ENCODE data around the gene FCER2. TPM values are rescaled to one million over a fixed set of nuclear protein-coding genes. Genes with fewer than 3 reads are reported as not detected.

FCER2 gene
- total RNA-seq, 2 experiments from 2014 or later: 0.29 to 0.31 TPM

GRCh38 chr19:7742575-7742974 is 40.6 kb upstream of the FCER2 start:
- POLR2A ChIA-PET: no interaction called here
- Mint-ChIP-seq H3K27ac (no peak overlapping the region), H3K4me1 (ENCODE audit: low read depth) (no peaks in the 10 kb centered on the region), H3K9me3 (ENCODE audit: insufficient read depth) (no peaks in the 10 kb centered on the region), H3K4me3 (no peak overlapping the region), H3K36me3 (ENCODE audit: low read depth) (no peaks in the 10 kb centered on the region), H3K27me3 (ENCODE audit: low read depth) (peaks cover 11% of the 10 kb centered on the region)
- DNase-seq (no peak), ATAC-seq (no peak)
- CTCF ChIA-PET: no interaction called here

- H3K36me3 Mint-ChIP-seq (ENCODE audit: low read depth): no peaks in the 10 kb centered on the region
- H3K9me3 Mint-ChIP-seq (ENCODE audit: insufficient read depth): no peaks in the 10 kb centered on the region
- H3K27me3 Mint-ChIP-seq (ENCODE audit: low read depth): peaks cover 11% of the 10 kb centered on the region
- POLR2A ChIA-PET: no interaction called here
- DNase-seq: no peak
- CTCF ChIA-PET: no interaction called here
- no peak overlapping the region for H3K27ac Mint-ChIP-seq
- no peak for ATAC-seq
- H3K4me3 Mint-ChIP-seq: no peak overlapping the region
- no peaks in the 10 kb centered on the region for H3K4me1 Mint-ChIP-seq (ENCODE audit: low read depth)
Measured at GRCh38 chr19:7740682-7741054, 38.7 kb upstream of the FCER2 start.

GRCh38 chr19:7739801-7740681 is 38.1 kb upstream of the FCER2 start:
- CTCF ChIA-PET: interaction anchor here (1.6 kb wide), 1 partner anchor 172 kb away, joined by 4 read pairs; no protein-coding TSS in a partner anchor

GRCh38 chr19:7739211-7739755 is 37.4 kb upstream of the FCER2 start:
- DNase-seq (no peak), ATAC-seq (no peak)
- H3K27ac Mint-ChIP-seq: no peak overlapping the region
- no peaks in the 10 kb centered on the region for H3K36me3 Mint-ChIP-seq (ENCODE audit: low read depth)
- ChIA-PET POLR2A (interaction anchor here (0.5 to 0.6 kb wide), 2 partner anchors 80 to 110 kb away, joined by 3 read pairs; partner anchors contain the start of gene PET100), CTCF (interaction anchor here (1.6 kb wide), 1 partner anchor 171 kb away, joined by 4 read pairs; no protein-coding TSS in a partner anchor)
- H3K4me3 Mint-ChIP-seq: no peak overlapping the region
- H3K27me3 Mint-ChIP-seq (ENCODE audit: low read depth): peaks cover 17% of the 10 kb centered on the region
- H3K9me3 Mint-ChIP-seq (ENCODE audit: insufficient read depth): no peaks in the 10 kb centered on the region
- H3K4me1 Mint-ChIP-seq (ENCODE audit: low read depth): no peaks in the 10 kb centered on the region

More at GRCh38 chr19:7739801-7740681, 38.1 kb upstream of the FCER2 start:
- peaks cover 15% of the 10 kb centered on the region for H3K27me3 Mint-ChIP-seq (ENCODE audit: low read depth)
- no peak overlapping the region for H3K27ac Mint-ChIP-seq
- H3K9me3 Mint-ChIP-seq (ENCODE audit: insufficient read depth): no peaks in the 10 kb centered on the region
- no peaks in the 10 kb centered on the region for H3K4me1 Mint-ChIP-seq (ENCODE audit: low read depth)
- DNase-seq (no peak), ATAC-seq (no peak)
- H3K36me3 Mint-ChIP-seq (ENCODE audit: low read depth): no peaks in the 10 kb centered on the region
- no peak overlapping the region for H3K4me3 Mint-ChIP-seq
- POLR2A ChIA-PET: interaction anchor here (0.5 to 0.6 kb wide), 2 partner anchors 79 to 110 kb away, joined by 3 read pairs; partner anchors contain the start of gene PET100

GRCh38 chr19:7738023-7738422 is 36.1 kb upstream of the FCER2 start:
- ATAC-seq (no peak), DNase-seq (no peak)
- POLR2A ChIA-PET: no interaction called here
- H3K4me3 Mint-ChIP-seq: no peak overlapping the region
- no peaks in the 10 kb centered on the region for H3K9me3 Mint-ChIP-seq (ENCODE audit: insufficient read depth)
- no peaks in the 10 kb centered on the region for H3K4me1 Mint-ChIP-seq (ENCODE audit: low read depth)
- no peaks in the 10 kb centered on the region for H3K36me3 Mint-ChIP-seq (ENCODE audit: low read depth)
- CTCF ChIA-PET: interaction anchor here (1.6 kb wide), 1 partner anchor 170 kb away, joined by 4 read pairs; no protein-coding TSS in a partner anchor
- no peak overlapping the region for H3K27ac Mint-ChIP-seq
- peaks cover 20% of the 10 kb centered on the region for H3K27me3 Mint-ChIP-seq (ENCODE audit: low read depth)

GRCh38 chr19:7737215-7737614 is 35.3 kb upstream of the FCER2 start:
- Mint-ChIP-seq H3K27ac (no peak overlapping the region), H3K27me3 (ENCODE audit: low read depth) (peaks cover 20% of the 10 kb centered on the region), H3K4me1 (ENCODE audit: low read depth) (no peaks in the 10 kb centered on the region), H3K9me3 (ENCODE audit: insufficient read depth) (no peaks in the 10 kb centered on the region), H3K4me3 (no peak overlapping the region), H3K36me3 (ENCODE audit: low read depth) (no peaks in the 10 kb centered on the region)
- ATAC-seq: no peak
- POLR2A ChIA-PET: no interaction called here
- DNase-seq: no peak
- CTCF ChIA-PET: no interaction called here

GRCh38 chr19:7736148-7736547 is 34.2 kb upstream of the FCER2 start:
- no peak overlapping the region for H3K4me3 Mint-ChIP-seq
- H3K36me3 Mint-ChIP-seq (ENCODE audit: low read depth): no peaks in the 10 kb centered on the region
- no peaks in the 10 kb centered on the region for H3K9me3 Mint-ChIP-seq (ENCODE audit: insufficient read depth)
- ChIA-PET CTCF (no interaction called here), POLR2A (no interaction called here)
- H3K27ac Mint-ChIP-seq: no peak overlapping the region
- peaks cover 30% of the 10 kb centered on the region for H3K27me3 Mint-ChIP-seq (ENCODE audit: low read depth)
- ATAC-seq (no peak), DNase-seq (no peak)
- no peaks in the 10 kb centered on the region for H3K4me1 Mint-ChIP-seq (ENCODE audit: low read depth)

GRCh38 chr19:7734220-7735203 is 32.6 kb upstream of the FCER2 start:
- Mint-ChIP-seq H3K27me3 (ENCODE audit: low read depth) (peaks cover 32% of the 10 kb centered on the region), H3K4me3 (no peak overlapping the region), H3K36me3 (ENCODE audit: low read depth) (no peaks in the 10 kb centered on the region), H3K9me3 (ENCODE audit: insufficient read depth) (no peaks in the 10 kb centered on the region), H3K4me1 (ENCODE audit: low read depth) (no peaks in the 10 kb centered on the region), H3K27ac (no peak overlapping the region)
- CTCF ChIA-PET: interaction anchor here (0.6 kb wide), 1 partner anchor 54 kb away, joined by 3 read pairs; the partner anchor contains the start of gene TRAPPC5
- POLR2A ChIA-PET: no interaction called here
- DNase-seq (no peak), ATAC-seq (no peak)

- Mint-ChIP-seq H3K4me1 (ENCODE audit: low read depth) (no peaks in the 10 kb centered on the region), H3K36me3 (ENCODE audit: low read depth) (no peaks in the 10 kb centered on the region), H3K4me3 (no peak overlapping the region), H3K27ac (no peak overlapping the region), H3K27me3 (ENCODE audit: low read depth) (peaks cover 43% of the 10 kb centered on the region), H3K9me3 (ENCODE audit: insufficient read depth) (no peaks in the 10 kb centered on the region)
- ATAC-seq (no peak), DNase-seq (no peak)
- POLR2A ChIA-PET: no interaction called here
- CTCF ChIA-PET: no interaction called here
Measured at GRCh38 chr19:7733376-7733775, 31.4 kb upstream of the FCER2 start.

- no peaks in the 10 kb centered on the region for H3K4me1 Mint-ChIP-seq (ENCODE audit: low read depth)
- ChIA-PET CTCF (no interaction called here), POLR2A (no interaction called here)
- no peaks in the 10 kb centered on the region for H3K36me3 Mint-ChIP-seq (ENCODE audit: low read depth)
- no peak within 1 kb of the TSS for H3K27ac Mint-ChIP-seq
- no peak for DNase-seq
- H3K27me3 Mint-ChIP-seq (ENCODE audit: low read depth): peaks cover 52% of the 10 kb centered on the region
- H3K9me3 Mint-ChIP-seq (ENCODE audit: insufficient read depth): no peaks in the 10 kb centered on the region
- no peak for ATAC-seq
- no peak within 1 kb of the TSS for H3K4me3 Mint-ChIP-seq
Measured at GRCh38 chr19:7732045-7732444, 30.1 kb upstream of the FCER2 start, which contains the start of gene CLEC4G. Gene CLEC4G, minus strand, starts transcription at chr19:7732110. Its CDS starts 8 bp downstream, at chr19:7732102.

- no peak for ATAC-seq
- no peaks in the 10 kb centered on the region for H3K36me3 Mint-ChIP-seq (ENCODE audit: low read depth)
- ChIA-PET CTCF (no interaction called here), POLR2A (no interaction called here)
- no peaks in the 10 kb centered on the region for H3K9me3 Mint-ChIP-seq (ENCODE audit: insufficient read depth)
- peaks cover 52% of the 10 kb centered on the region for H3K27me3 Mint-ChIP-seq (ENCODE audit: low read depth)
- no peak overlapping the region for H3K4me3 Mint-ChIP-seq
- no peaks in the 10 kb centered on the region for H3K4me1 Mint-ChIP-seq (ENCODE audit: low read depth)
- no peak for DNase-seq
- H3K27ac Mint-ChIP-seq: no peak overlapping the region
Measured at GRCh38 chr19:7731615-7732014, 29.7 kb upstream of the FCER2 start.

Measured in activated CD8-positive, alpha-beta T cell treated with anti-CD3 and anti-CD28 coated beads, Interleukin-2, amount 10 ng/mL, durations not matched to agents 7 days and 5 days (primary cell).